Adrenal gland (tissue), 12 donors: Measurements from ENCODE around the gene EDN2. TPM values are rescaled to one million over a fixed set of nuclear protein-coding genes. Genes with fewer than 3 reads are reported as not detected.

Experiments used
- DNase-seq, 7 donors: peaks; one replicate each; pipeline ENCODE4 v3.0.0-alpha.2; 2019 to 2020
- H3K27ac ChIP-seq, 5 donors: fragments of 200-600 bp; sonication (generic) in 4 of 5; 1 replicate in 3 of 5; 2 replicates in 2 of 5; pipeline versions ENCODE4 v1.5.1 to v1.8.0; 2016 to 2020; ENCODE audit warnings: mild to moderate bottlenecking in 1 of 5
- H3K27me3 ChIP-seq: fragments of 200-600 bp; 2 replicates; pipeline ENCODE4 v1.8.0; 2021
- H3K36me3 ChIP-seq, 2 donors: fragments of 200-600 bp; replicated peaks in 1 of 2; 1 replicate in 1 of 2; 2 replicates in 1 of 2; pipeline versions ENCODE4 v1.5.1 to v1.8.0; 2018 to 2022
- H3K4me1 ChIP-seq, 2 donors: fragments of 200-600 bp; replicated peaks in 1 of 2; 1 replicate in 1 of 2; 2 replicates in 1 of 2; pipeline versions ENCODE4 v1.5.1 to v1.8.0; 2018 to 2021
- H3K4me3 ChIP-seq, 4 donors: fragments of 200-600 bp; sonication (generic) in 3 of 4; one replicate each; pipeline ENCODE4 v1.5.1; 2016 to 2018
- H3K9me3 ChIP-seq, 3 donors: fragments of 200-600 bp; sonication (generic) in 1 of 3; replicated peaks in 1 of 3; 1 replicate in 2 of 3; 2 replicates in 1 of 3; pipeline versions ENCODE4 v1.5.1 to v1.8.0; 2016 to 2021
- POLR2A ChIP-seq, 2 donors: fragments of 450-650 bp; IDR thresholded peaks; one replicate each; pipeline ENCODE4 v1.6.1; 2017; ENCODE audit warnings: antibody characterized with exemption in 2 of 2, mild to moderate bottlenecking in 2 of 2, moderate library complexity in 1 of 2
- WGBS, 4 donors: extraction: QIAGEN DNeasy Blood & Tissue Kit in 2 of 4; methylation state at CpG; one replicate each; pipeline versions ENCODE4 v1.1.5 to v1.1.7; 2013 to 2017; 5-methylcytosine and 5-hydroxymethylcytosine counted together
- intact Hi-C, 2 donors: fragments of 100-400 bp; cut with DNase I; formaldehyde crosslinking; loops; one replicate each; pipeline versions ENCODE4 v1.14.1 to v1.15.0; 2022 to 2023
- polyA plus RNA-seq, 3 donors: library from polyadenylated mRNA; stranded (reverse); fragments of 200-250 nt in 2 of 3; fragments of 350-450 nt in 1 of 3; fragmentation: Illumina TruSeq in 1 of 3; extraction: RNeasy Lipid Tissue Mini Kit (QIAGEN cat#74804) in 1 of 3; gene quantifications; one replicate each; pipeline ENCODE4 v1.2.3, GENCODE V29; 2013 to 2014
- small RNA-seq, 2 donors: library from RNA; depleted of rRNA; stranded (forward); fragments of <200 nt; gene quantifications; one replicate each; pipeline ENCODE3, GENCODE V24; 2016
- total RNA-seq, 9 donors: library from RNA; depleted of rRNA in 4 of 9; stranded (reverse); fragments of >200 nt in 4 of 9; fragments of 120-200 nt in 1 of 9; fragmentation: NEBNext Ultra II Directional in 1 of 9; extraction: Animal tissue kit (Norgen Biotek cat#: 25700) in 1 of 9; gene quantifications; one replicate each; pipeline versions ENCODE4 v1.1.0 to v1.2.4, GENCODE V29; 2013 to 2023
- TF ChIP-seq, protein P1 (sequence below), 6 experiments: fragments of 450-650 bp in 4 of 6; fragments of 200-600 bp in 2 of 6; sonication (generic) in 1 of 6; IDR thresholded peaks; 1 replicate in 5 of 6; 2 replicates in 1 of 6; pipeline versions ENCODE4 v1.5.1 to v1.8.0; 2016 to 2021; ENCODE audit warnings: antibody characterized with exemption in 6 of 6, mild to moderate bottlenecking in 2 of 6, moderate library complexity in 1 of 6
- donor health status: healthy with polysubstance abuse.
- donor health status: Bipolar disorder and iron deficiency.
- donor health status: DM: yes; HTN: yes; CAD: no.
- donor health status: DM: no; HTN: no; CAD: no.
- donor health status: DM: no; HTN: no; CAD: no.
- donor health status: DM: yes; HTN: yes; CAD: no.

EDN2 gene
- total and polyA plus RNA-seq, 12 donors, result 0.07 to 0.39 TPM; not detected in 10

- no peak overlapping the region for H3K4me3 ChIP-seq
- H3K4me1 ChIP-seq, result peaks cover 10 to 23% of the 10 kb centered on the region in 2 donors
- TF ChIP-seq, protein P1, sequence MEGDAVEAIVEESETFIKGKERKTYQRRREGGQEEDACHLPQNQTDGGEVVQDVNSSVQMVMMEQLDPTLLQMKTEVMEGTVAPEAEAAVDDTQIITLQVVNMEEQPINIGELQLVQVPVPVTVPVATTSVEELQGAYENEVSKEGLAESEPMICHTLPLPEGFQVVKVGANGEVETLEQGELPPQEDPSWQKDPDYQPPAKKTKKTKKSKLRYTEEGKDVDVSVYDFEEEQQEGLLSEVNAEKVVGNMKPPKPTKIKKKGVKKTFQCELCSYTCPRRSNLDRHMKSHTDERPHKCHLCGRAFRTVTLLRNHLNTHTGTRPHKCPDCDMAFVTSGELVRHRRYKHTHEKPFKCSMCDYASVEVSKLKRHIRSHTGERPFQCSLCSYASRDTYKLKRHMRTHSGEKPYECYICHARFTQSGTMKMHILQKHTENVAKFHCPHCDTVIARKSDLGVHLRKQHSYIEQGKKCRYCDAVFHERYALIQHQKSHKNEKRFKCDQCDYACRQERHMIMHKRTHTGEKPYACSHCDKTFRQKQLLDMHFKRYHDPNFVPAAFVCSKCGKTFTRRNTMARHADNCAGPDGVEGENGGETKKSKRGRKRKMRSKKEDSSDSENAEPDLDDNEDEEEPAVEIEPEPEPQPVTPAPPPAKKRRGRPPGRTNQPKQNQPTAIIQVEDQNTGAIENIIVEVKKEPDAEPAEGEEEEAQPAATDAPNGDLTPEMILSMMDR (IDR thresholded peaks at IDR 0.05), result no peak
- no peak for TF ChIP-seq POLR2A (IDR thresholded peaks at IDR 0.05)
- DNase-seq, result no peak
- H3K27ac ChIP-seq, result no peak overlapping the region
- H3K36me3 ChIP-seq, result no peaks in the 10 kb centered on the region
- intact Hi-C loops, result loop anchor here in 1 of 2 donors (5.0 kb wide), 1 partner anchor 152 kb away; no protein-coding TSS in a partner anchor
- no peaks in the 10 kb centered on the region for H3K9me3 ChIP-seq
- H3K27me3 ChIP-seq, result no peaks in the 10 kb centered on the region
- 64 to 73% (median 68%) methylated on average over 3 to 5 of the region's 5 CpGs for WGBS, 4 donors
Measured at GRCh38 chr1:41429641-41430035, 54.8 kb downstream of the EDN2 start.

Small RNA genes within 50 kb of the gene (small RNA-seq; reads per million reads assigned to genes)
- 0 to 0.08 reads per million in 2 donors for gene RNA5SP45

Other genes with a start within 250 kb of the EDN2 start
- 10 to 100 TPM; 29.3 to 49.3 (median 41.6) TPM for gene SCMH1, start 242.4 kb downstream of the EDN2 start, total RNA-seq
- 10 to 100 TPM; 29.5 to 62.5 (median 46.2) TPM for gene SCMH1, start 242.4 kb downstream of the EDN2 start, polyA plus RNA-seq
- 1 to 10 TPM in 5 of 9 donors, under 1 TPM in 3, not detected in 1; 0.22 to 3.9 (median 1.2) TPM for gene FOXO6, start 123.2 kb downstream of the EDN2 start, total RNA-seq
- 1 to 10 TPM in 2 of 3 donors, under 1 TPM in 1; 0.51 to 7.0 (median 2.8) TPM for gene FOXO6, start 123.2 kb downstream of the EDN2 start, polyA plus RNA-seq